ENCODE measurements around the gene SLC35E4.

DNA sequence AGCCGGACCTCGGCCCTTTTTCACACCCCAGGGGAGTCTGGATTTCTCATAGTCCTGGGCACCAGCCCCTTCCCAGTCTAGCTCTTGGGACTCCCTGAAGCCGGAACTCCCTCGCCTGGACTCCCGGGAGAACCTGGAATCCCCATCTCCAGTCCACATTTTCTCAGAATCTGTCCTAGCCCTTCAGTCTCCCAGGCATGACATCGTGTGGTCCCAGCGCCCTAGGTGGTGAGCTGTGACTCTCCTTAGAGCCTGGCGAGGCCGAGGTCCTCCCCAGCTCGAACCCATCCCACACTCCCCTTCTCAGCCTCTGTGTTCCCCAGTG lies 32.8 kb downstream of the SLC35E4 start:
- TF ChIP-seq, protein P1, sequence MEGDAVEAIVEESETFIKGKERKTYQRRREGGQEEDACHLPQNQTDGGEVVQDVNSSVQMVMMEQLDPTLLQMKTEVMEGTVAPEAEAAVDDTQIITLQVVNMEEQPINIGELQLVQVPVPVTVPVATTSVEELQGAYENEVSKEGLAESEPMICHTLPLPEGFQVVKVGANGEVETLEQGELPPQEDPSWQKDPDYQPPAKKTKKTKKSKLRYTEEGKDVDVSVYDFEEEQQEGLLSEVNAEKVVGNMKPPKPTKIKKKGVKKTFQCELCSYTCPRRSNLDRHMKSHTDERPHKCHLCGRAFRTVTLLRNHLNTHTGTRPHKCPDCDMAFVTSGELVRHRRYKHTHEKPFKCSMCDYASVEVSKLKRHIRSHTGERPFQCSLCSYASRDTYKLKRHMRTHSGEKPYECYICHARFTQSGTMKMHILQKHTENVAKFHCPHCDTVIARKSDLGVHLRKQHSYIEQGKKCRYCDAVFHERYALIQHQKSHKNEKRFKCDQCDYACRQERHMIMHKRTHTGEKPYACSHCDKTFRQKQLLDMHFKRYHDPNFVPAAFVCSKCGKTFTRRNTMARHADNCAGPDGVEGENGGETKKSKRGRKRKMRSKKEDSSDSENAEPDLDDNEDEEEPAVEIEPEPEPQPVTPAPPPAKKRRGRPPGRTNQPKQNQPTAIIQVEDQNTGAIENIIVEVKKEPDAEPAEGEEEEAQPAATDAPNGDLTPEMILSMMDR (conservative IDR thresholded peaks at IDR 0.05; ENCODE audit: low read length): no peak
- no peak for TF ChIP-seq EZH2phosphoT487 (IDR thresholded peaks at IDR 0.05; ENCODE audit: borderline replicate concordance, low read depth, low read length)
